ENCODE data around the gene P2RX1.

The P2RX1 gene

GRCh38 chr17:3935825-3936355, 19.6 kb upstream of the P2RX1 start:
- TF ChIP-seq TARDBP (IDR thresholded peaks at IDR 0.05) (no peak), ELF4 (IDR thresholded peaks at IDR 0.05) (no peak)
- POLR2A ChIA-PET = interaction anchor here (1.4 kb wide), 1 partner anchor 29 kb away, joined by 3 read pairs; no protein-coding TSS in a partner anchor
- CTCF ChIA-PET = interaction anchor here (0.6 to 1.7 kb wide), 3 partner anchors 22 to 422 kb away, joined by 3 to 6 read pairs (median 3); no protein-coding TSS in a partner anchor
- DNase-seq (ENCODE audit: extremely low spot score) = no peak

DNA sequence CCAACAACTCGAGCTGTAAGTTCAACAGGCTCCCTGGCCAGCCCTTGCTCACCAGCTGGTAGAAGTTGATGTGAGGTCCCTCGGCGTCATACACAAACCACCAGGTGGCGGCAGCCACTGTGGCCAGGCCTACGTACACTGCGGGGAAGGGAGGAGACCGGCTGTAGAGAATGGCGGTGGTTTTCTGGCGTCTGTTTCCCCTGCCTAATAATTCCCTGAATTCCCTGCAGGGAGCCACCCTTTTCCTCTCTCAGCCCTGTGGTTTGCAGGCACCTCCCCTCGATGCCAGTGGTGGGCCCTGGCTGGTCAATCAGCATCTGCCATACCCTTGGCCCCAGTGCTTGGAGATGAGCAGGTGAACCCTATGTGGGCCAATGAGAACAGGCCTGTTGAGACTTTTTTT, 18.9 kb upstream of the P2RX1 start:
- TF ChIP-seq TARDBP (IDR thresholded peaks at IDR 0.05) (no peak), PKNOX1 (IDR thresholded peaks at IDR 0.05) (no peak), ZNF384 (IDR thresholded peaks at IDR 0.05) (peak; percentile 72), FOXK2 (IDR thresholded peaks at IDR 0.05) (no peak), CTBP1 (IDR thresholded peaks at IDR 0.05; ENCODE audit: borderline replicate concordance) (no peak)
- POLR2A ChIA-PET = interaction anchor here (1.4 kb wide), 1 partner anchor 30 kb away, joined by 3 read pairs; no protein-coding TSS in a partner anchor
- DNase-seq (ENCODE audit: extremely low spot score) = peak; percentile 84
- CTCF ChIA-PET = interaction anchor here (0.6 to 1.7 kb wide), 3 partner anchors 22 to 83 kb away, joined by 3 to 6 read pairs (median 3); no protein-coding TSS in a partner anchor

- DNase-seq (ENCODE audit: extremely low spot score) = no peak
- TF ChIP-seq L3MBTL2 (conservative IDR thresholded peaks at IDR 0.05) (no peak), FOXK2 (IDR thresholded peaks at IDR 0.05) (no peak), LEF1 (IDR thresholded peaks at IDR 0.05; ENCODE audit: borderline replicate concordance) (no peak), FOXA1 (IDR thresholded peaks at IDR 0.05) (no peak), NFRKB (IDR thresholded peaks at IDR 0.05) (no peak), SUZ12 (IDR thresholded peaks at IDR 0.05) (no peak), PKNOX1 (IDR thresholded peaks at IDR 0.05) (no peak), CTBP1 (IDR thresholded peaks at IDR 0.05; ENCODE audit: borderline replicate concordance) (no peak), HDGF (IDR thresholded peaks at IDR 0.05; ENCODE audit: borderline replicate concordance) (no peak), ARNT (IDR thresholded peaks at IDR 0.05) (no peak), ELF4 (IDR thresholded peaks at IDR 0.05) (no peak), BHLHE40 (IDR thresholded peaks at IDR 0.05; ENCODE audit: borderline replicate concordance) (no peak), SP1 (IDR thresholded peaks at IDR 0.05) (no peak), ZNF384 (IDR thresholded peaks at IDR 0.05) (no peak), TARDBP (IDR thresholded peaks at IDR 0.05) (no peak), FOXM1 (IDR thresholded peaks at IDR 0.05; ENCODE audit: borderline replicate concordance) (no peak)
- ChIA-PET CTCF (no interaction called here), POLR2A (no interaction called here)
Observed at GRCh38 chr17:3929764-3930163, 13.5 kb upstream of the P2RX1 start.

DNA sequence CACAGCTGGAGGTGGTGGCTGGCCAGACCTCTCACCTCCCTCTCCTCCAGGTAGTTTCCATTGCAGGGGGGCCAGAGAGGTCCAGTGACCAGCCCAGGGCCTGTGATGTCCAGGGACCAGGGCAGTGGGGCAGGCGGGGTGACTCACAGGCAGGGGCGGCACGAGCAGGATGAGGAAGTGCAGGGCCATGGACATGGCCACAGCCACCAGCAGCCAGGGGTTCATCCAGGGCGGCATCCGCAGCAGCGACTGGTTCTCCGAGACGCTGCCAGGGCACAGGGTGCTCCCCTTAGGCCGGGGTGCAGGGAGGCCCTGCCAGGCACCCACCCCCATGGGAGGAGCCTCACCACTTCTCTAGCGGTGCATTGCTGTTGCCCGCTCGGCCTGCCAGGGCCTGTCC, 12.9 kb upstream of the P2RX1 start:
- TF ChIP-seq SUZ12 (IDR thresholded peaks at IDR 0.05) (no peak), CTBP1 (IDR thresholded peaks at IDR 0.05; ENCODE audit: borderline replicate concordance) (no peak), NFRKB (IDR thresholded peaks at IDR 0.05) (no peak), L3MBTL2 (conservative IDR thresholded peaks at IDR 0.05) (no peak), BHLHE40 (IDR thresholded peaks at IDR 0.05; ENCODE audit: borderline replicate concordance) (no peak), HDGF (IDR thresholded peaks at IDR 0.05; ENCODE audit: borderline replicate concordance) (no peak), ZNF384 (IDR thresholded peaks at IDR 0.05) (no peak), TARDBP (IDR thresholded peaks at IDR 0.05) (no peak), PKNOX1 (IDR thresholded peaks at IDR 0.05) (no peak), LEF1 (IDR thresholded peaks at IDR 0.05; ENCODE audit: borderline replicate concordance) (no peak), FOXK2 (IDR thresholded peaks at IDR 0.05) (no peak), FOXA1 (IDR thresholded peaks at IDR 0.05) (no peak), SP1 (IDR thresholded peaks at IDR 0.05) (no peak), ARNT (IDR thresholded peaks at IDR 0.05) (no peak), FOXM1 (IDR thresholded peaks at IDR 0.05; ENCODE audit: borderline replicate concordance) (no peak), ELF4 (IDR thresholded peaks at IDR 0.05) (no peak)
- CTCF ChIA-PET = no interaction called here
- DNase-seq (ENCODE audit: extremely low spot score) = no peak
- POLR2A ChIA-PET = no interaction called here

DNA sequence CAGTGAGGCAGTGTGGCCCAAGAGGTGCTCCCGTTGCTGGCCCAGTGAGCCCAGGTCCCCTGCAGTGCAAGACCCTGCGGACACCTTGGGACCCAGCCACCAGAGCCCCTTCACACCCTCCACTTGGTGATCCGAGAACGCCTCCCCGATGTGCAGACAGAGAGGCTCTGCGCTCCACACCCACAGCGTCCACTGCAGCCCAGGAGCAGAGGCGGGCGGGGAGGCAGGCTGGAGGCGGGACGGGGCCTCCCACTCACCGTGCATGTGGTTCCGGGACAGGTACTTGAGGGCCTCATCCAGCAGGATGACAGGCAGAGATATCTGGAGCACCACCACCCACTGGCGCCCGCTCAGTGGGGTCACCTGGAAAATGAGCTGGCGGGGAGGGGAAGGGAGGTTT, 12.1 kb upstream of the P2RX1 start:
- ChIA-PET CTCF (no interaction called here), POLR2A (no interaction called here)
- no peak for TF ChIP-seq CTBP1 (IDR thresholded peaks at IDR 0.05; ENCODE audit: borderline replicate concordance)
- TF ChIP-seq ZNF384 (IDR thresholded peaks at IDR 0.05) = no peak
- no peak for TF ChIP-seq HDGF (IDR thresholded peaks at IDR 0.05; ENCODE audit: borderline replicate concordance)
- no peak for TF ChIP-seq TARDBP (IDR thresholded peaks at IDR 0.05)
- TF ChIP-seq L3MBTL2 (conservative IDR thresholded peaks at IDR 0.05) = no peak
- no peak for TF ChIP-seq FOXA1 (IDR thresholded peaks at IDR 0.05)
- TF ChIP-seq FOXK2 (IDR thresholded peaks at IDR 0.05) = no peak
- TF ChIP-seq PKNOX1 (IDR thresholded peaks at IDR 0.05) = no peak
- no peak for TF ChIP-seq NFRKB (IDR thresholded peaks at IDR 0.05)
- TF ChIP-seq ELF4 (IDR thresholded peaks at IDR 0.05) = no peak
- TF ChIP-seq BHLHE40 (IDR thresholded peaks at IDR 0.05; ENCODE audit: borderline replicate concordance) = no peak
- no peak for TF ChIP-seq FOXM1 (IDR thresholded peaks at IDR 0.05; ENCODE audit: borderline replicate concordance)
- no peak for TF ChIP-seq SP1 (IDR thresholded peaks at IDR 0.05)
- no peak for TF ChIP-seq LEF1 (IDR thresholded peaks at IDR 0.05; ENCODE audit: borderline replicate concordance)
- no peak for TF ChIP-seq ARNT (IDR thresholded peaks at IDR 0.05)
- TF ChIP-seq SUZ12 (IDR thresholded peaks at IDR 0.05) = no peak
- DNase-seq (ENCODE audit: extremely low spot score) = no peak

Data from HEK293T (cell line).